ENCODE measurements around the gene LRRN2.

- TF ChIP-seq CTCF (IDR thresholded peaks at IDR 0.05; ENCODE audit: low read length) (no peak), EZH2 (IDR thresholded peaks at IDR 0.05; ENCODE audit: borderline replicate concordance, low read length) (no peak)
Observed at GRCh38 chr1:204591473-204592090, 94.0 kb downstream of the LRRN2 start.
